Activated naive CD4-positive, alpha-beta T cell treated with anti-CD3 and anti-CD28 coated beads, Interleukin-2, amount 10 ng/mL, durations not matched to agents 7 days and 5 days (primary cell): Measurements from ENCODE around the gene TLR9.
"Not testable (repeated sequence)": the region's sequence is repeated elsewhere in the genome, so short reads cannot be mapped to it uniquely, and the experiment has no call there.

Experiments used
- CTCF ChIA-PET: fragments of 350-600 bp; sonication (Branson Sonifier 250); formaldehyde crosslinking; loops from one replicate; lab custom pipeline; 2021; ENCODE audit warnings: antibody characterized with exemption; lab: Charles Lee
- DNase-seq: peaks from one replicate; pipeline ENCODE4 v3.0.0-alpha.2; 2020
- H3K27ac Mint-ChIP-seq: one replicate; pipeline ENCODE4 v1.8.0; 2021; ENCODE audit warnings: mild to moderate bottlenecking, moderate library complexity, mixed read lengths
- H3K27me3 Mint-ChIP-seq: one replicate; pipeline ENCODE4 v1.8.0; 2021; ENCODE audit warnings: mild to moderate bottlenecking, mixed read lengths
- H3K36me3 Mint-ChIP-seq: one replicate; pipeline ENCODE4 v1.8.0; 2021; ENCODE audit warnings: mixed read lengths
- H3K4me1 Mint-ChIP-seq: one replicate; pipeline ENCODE4 v1.8.0; 2021; ENCODE audit warnings: mixed read lengths
- H3K4me3 Mint-ChIP-seq: one replicate; pipeline ENCODE4 v1.8.0; 2021; ENCODE audit warnings: mild to moderate bottlenecking, moderate library complexity, mixed read lengths
- H3K9me3 Mint-ChIP-seq: one replicate; pipeline ENCODE4 v1.8.0; 2021; ENCODE audit warnings: mixed read lengths

The TLR9 gene, protein sequence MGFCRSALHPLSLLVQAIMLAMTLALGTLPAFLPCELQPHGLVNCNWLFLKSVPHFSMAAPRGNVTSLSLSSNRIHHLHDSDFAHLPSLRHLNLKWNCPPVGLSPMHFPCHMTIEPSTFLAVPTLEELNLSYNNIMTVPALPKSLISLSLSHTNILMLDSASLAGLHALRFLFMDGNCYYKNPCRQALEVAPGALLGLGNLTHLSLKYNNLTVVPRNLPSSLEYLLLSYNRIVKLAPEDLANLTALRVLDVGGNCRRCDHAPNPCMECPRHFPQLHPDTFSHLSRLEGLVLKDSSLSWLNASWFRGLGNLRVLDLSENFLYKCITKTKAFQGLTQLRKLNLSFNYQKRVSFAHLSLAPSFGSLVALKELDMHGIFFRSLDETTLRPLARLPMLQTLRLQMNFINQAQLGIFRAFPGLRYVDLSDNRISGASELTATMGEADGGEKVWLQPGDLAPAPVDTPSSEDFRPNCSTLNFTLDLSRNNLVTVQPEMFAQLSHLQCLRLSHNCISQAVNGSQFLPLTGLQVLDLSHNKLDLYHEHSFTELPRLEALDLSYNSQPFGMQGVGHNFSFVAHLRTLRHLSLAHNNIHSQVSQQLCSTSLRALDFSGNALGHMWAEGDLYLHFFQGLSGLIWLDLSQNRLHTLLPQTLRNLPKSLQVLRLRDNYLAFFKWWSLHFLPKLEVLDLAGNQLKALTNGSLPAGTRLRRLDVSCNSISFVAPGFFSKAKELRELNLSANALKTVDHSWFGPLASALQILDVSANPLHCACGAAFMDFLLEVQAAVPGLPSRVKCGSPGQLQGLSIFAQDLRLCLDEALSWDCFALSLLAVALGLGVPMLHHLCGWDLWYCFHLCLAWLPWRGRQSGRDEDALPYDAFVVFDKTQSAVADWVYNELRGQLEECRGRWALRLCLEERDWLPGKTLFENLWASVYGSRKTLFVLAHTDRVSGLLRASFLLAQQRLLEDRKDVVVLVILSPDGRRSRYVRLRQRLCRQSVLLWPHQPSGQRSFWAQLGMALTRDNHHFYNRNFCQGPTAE

DNA sequence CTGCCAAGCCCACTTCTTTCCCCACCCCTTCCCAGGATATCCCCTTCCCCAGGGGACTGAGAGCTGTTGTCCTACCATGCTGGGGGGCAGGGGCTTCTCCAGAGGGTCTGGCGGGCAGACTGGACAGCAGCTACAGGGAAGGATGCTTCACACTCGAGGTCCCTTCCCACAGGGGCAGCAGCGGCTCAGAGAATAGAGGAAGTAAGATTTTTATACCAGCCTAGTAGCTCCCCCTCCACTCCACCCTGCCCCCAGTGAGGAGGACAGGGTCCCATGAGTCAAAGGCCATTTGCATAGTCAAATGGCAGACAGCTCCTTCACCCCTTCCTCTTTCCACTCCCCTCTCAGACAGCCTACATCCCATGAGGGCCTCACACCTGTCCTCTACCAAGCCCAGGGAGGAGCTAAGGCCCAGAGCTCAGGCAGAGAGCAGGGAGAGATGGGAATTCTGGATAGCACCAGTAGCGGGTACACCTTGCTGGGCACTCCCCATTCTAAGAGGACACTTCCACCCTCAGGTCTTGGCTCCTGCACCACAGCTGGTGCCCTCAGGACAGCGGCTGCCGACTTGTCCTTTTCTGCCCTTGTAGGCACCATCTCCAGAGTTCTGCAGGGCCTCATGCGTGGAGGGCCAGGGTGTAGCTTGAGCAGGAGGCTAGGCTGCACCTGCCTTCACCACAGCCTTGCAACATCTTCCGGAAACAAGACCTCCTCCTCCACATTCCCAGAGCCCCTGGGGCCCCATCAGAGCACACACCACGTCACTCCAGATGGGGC, at the start of gene TLR9:
Gene TLR9 (minus strand): TSS at position 194 of the 777 bp plus-strand sequence. CDS start 116 bp downstream, at position 78.
- CTCF ChIA-PET, result interaction anchor here (0.9 to 10.4 kb wide), 3 partner anchors 18 to 219 kb away, joined by 3 to 125 read pairs (median 3); no protein-coding TSS in a partner anchor
- Mint-ChIP-seq H3K4me1 (peaks cover 64% of the 10 kb centered on the region), H3K36me3 (peaks cover 35% of the 10 kb centered on the region), H3K9me3 (no peaks in the 10 kb centered on the region), H3K27me3 (no peaks in the 10 kb centered on the region), H3K4me3 (peak within 1 kb of the TSS; percentile 21), H3K27ac (peak within 1 kb of the TSS; percentile 87)
- no peak for DNase-seq

DNA sequence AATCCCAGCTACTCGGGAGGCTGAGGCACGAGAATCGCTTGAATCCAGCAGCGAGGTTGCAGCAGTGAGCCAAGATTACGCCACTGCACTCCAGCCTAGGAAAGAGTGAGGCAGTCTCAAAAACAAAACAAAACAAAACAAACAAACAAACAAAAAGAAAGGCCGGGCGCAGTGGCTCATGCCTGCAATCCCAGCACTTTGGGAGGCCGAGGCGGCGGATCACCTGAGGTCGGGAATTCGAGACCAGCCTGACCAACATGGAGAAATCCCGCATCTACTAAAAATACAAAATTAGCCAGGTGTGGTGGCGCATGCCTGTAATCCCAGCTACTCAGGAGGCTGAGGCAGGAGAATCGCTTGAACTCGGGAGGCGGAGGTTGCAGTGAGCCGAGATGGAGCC, 49.3 kb upstream of the TLR9 start:
- peak overlapping the region; percentile 98 for H3K27ac Mint-ChIP-seq
- peak overlapping the region; percentile 95 for H3K4me3 Mint-ChIP-seq
- H3K27me3 Mint-ChIP-seq, DNase-seq, H3K9me3 Mint-ChIP-seq: not testable (repeated sequence)
- H3K36me3 Mint-ChIP-seq, result peaks cover 69% of the 10 kb centered on the region
- CTCF ChIA-PET, result interaction anchor here (0.9 kb wide), 1 partner anchor 63 kb away, joined by 3 read pairs; no protein-coding TSS in a partner anchor
- peaks cover 59% of the 10 kb centered on the region for H3K4me1 Mint-ChIP-seq

DNA sequence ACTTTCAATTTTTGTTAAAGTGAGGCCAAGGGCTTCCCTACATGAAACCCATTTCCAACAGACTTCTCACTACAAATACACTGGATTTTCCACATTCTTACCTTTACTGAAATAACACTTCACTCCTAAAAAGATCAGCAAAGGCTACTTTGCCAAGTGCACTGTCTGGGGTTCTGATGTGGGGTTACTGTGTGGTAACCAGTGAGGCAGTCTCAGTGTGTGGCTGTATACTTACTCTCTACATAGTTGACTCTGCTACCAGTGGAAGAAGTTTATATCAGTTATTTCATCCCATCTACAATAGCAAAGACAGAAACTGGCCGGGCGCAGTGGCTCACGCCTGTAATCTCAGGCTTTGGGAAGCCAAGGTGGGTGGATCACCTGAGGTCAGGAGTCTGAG, 47.4 kb upstream of the TLR9 start:
- no peak for DNase-seq
- H3K4me1 Mint-ChIP-seq, result peaks cover 72% of the 10 kb centered on the region
- no peaks in the 10 kb centered on the region for H3K9me3 Mint-ChIP-seq
- peak overlapping the region; percentile 95 for H3K4me3 Mint-ChIP-seq
- H3K36me3 Mint-ChIP-seq, result peaks cover 76% of the 10 kb centered on the region
- H3K27ac Mint-ChIP-seq, result peak overlapping the region; percentile 98
- H3K27me3 Mint-ChIP-seq, result no peaks in the 10 kb centered on the region
- CTCF ChIA-PET, result interaction anchor here (0.9 to 2.4 kb wide), 7 partner anchors 9 to 66 kb away, joined by 3 to 15 read pairs (median 8); no protein-coding TSS in a partner anchor

DNA sequence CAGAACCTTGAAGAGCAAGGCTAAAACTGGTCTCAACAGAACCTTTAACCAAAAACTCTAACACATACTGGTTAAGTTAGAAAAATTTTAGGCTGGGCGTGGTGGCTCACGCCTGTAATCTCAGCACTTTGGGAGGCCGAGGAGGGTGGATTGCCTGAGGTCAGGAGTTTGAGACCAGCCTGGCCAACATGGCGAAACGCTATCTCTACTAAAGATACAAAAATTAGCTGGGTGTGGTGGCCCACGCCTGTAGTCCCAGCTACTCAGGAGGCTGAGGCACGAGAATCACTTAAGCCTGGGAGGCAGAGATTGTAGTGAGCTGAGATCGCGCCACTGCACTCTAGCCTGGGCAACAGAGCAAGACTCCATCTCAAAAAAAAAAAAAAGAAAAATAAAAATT, 46.7 kb upstream of the TLR9 start:
- Mint-ChIP-seq H3K4me3 (peak overlapping the region; percentile 70), H3K4me1 (peaks cover 78% of the 10 kb centered on the region), H3K27ac (peak overlapping the region; percentile 98), H3K36me3 (peaks cover 75% of the 10 kb centered on the region)
- CTCF ChIA-PET, result interaction anchor here (0.9 to 2.7 kb wide), 9 partner anchors 8 to 67 kb away, joined by 3 to 15 read pairs (median 8); no protein-coding TSS in a partner anchor
- H3K9me3 Mint-ChIP-seq, H3K27me3 Mint-ChIP-seq, DNase-seq: not testable (repeated sequence)

DNA sequence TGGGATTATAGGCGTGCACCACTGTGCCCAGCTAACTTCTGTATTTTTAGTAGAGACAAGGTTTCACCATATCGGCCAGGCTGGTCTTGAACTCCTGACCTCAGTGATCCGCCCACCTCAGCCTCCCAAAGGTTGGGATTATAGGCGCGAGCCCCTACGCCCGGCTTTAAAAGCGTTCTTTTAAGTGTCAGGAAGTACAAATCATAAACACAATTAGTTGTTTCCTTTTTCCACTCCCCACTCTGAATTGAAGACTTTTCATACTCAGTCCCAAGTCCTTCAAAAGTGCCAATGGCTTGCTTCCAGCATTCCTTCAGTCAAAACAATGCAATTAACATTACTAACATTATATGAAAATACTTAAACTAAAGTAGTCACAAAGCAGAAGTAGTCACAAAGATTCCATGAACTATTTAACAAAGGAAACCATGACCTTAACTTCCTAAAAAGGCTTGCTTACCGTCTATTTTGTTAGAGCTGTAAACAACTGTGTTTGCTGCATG, 44.9 kb upstream of the TLR9 start:
- CTCF ChIA-PET, result interaction anchor here (0.7 to 2.7 kb wide), 10 partner anchors 8 to 69 kb away, joined by 3 to 15 read pairs (median 4); no protein-coding TSS in a partner anchor
- H3K4me1 Mint-ChIP-seq, result peaks cover 92% of the 10 kb centered on the region
- H3K9me3 Mint-ChIP-seq, result no peaks in the 10 kb centered on the region

DNA sequence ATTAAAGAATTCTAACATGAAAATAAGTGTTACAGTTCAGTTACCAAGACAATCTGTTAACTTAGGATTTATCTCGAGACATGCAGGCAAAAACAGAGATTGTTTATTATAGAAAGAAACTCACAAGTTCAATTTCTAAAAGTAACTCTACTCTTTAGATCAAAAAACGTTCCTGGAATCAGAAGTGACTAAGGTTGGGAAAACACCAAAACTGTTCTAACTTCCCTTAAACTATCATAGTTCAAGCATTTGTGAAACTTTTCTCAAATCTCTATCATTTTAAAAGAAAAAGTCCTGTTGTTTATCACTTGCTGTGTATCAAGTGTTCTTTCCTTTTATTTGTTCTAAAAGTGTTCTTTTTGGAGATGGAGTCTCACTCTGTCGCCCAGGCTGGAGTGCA, 44.3 kb upstream of the TLR9 start:
- Mint-ChIP-seq H3K4me3 (peak overlapping the region; percentile 70), H3K27me3 (no peaks in the 10 kb centered on the region), H3K9me3 (no peaks in the 10 kb centered on the region), H3K4me1 (peaks cover 91% of the 10 kb centered on the region), H3K36me3 (peaks cover 73% of the 10 kb centered on the region), H3K27ac (peak overlapping the region; percentile 98)
- CTCF ChIA-PET, result interaction anchor here (0.7 to 2.7 kb wide), 2 partner anchors 9 to 30 kb away, joined by 3 to 11 read pairs; no protein-coding TSS in a partner anchor
- DNase-seq, result no peak

More for the DNA sequence above, 44.9 kb upstream of the TLR9 start:
- H3K27ac Mint-ChIP-seq, result peak overlapping the region; percentile 98
- H3K27me3 Mint-ChIP-seq, result no peaks in the 10 kb centered on the region
- peak overlapping the region; percentile 70 for H3K4me3 Mint-ChIP-seq
- H3K36me3 Mint-ChIP-seq, result peaks cover 72% of the 10 kb centered on the region
- DNase-seq, result no peak

DNA sequence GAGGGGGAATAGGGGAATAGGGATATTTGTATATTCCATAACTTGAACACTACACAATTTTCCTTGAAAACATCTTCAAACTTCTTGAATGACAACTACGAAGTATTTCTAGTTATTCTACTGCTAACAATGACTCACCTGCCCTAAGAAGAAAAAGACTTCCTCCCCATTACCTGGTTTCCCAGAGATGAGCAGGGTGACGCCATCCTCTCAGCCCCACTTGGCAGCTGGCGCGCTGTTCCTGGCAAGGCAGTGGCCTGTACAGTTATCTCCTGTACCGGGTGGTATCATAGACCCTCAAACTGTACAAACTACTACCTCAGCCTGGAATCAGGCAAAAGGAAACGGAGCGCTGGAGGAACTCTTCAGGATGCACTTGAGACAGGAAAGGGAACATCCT, 42.6 kb upstream of the TLR9 start:
- peaks cover 91% of the 10 kb centered on the region for H3K4me1 Mint-ChIP-seq
- peak overlapping the region; percentile 84 for H3K27ac Mint-ChIP-seq
- peak; percentile 42 for DNase-seq
- peaks cover 73% of the 10 kb centered on the region for H3K36me3 Mint-ChIP-seq
- H3K27me3 Mint-ChIP-seq, result no peaks in the 10 kb centered on the region
- CTCF ChIA-PET, result interaction anchor here (1.0 to 1.5 kb wide), 3 partner anchors 11 to 36 kb away, joined by 3 to 6 read pairs (median 5); partner anchors contain the start of gene WDR82
- H3K4me3 Mint-ChIP-seq, result peak overlapping the region; percentile 11
- H3K9me3 Mint-ChIP-seq, result no peaks in the 10 kb centered on the region

DNA sequence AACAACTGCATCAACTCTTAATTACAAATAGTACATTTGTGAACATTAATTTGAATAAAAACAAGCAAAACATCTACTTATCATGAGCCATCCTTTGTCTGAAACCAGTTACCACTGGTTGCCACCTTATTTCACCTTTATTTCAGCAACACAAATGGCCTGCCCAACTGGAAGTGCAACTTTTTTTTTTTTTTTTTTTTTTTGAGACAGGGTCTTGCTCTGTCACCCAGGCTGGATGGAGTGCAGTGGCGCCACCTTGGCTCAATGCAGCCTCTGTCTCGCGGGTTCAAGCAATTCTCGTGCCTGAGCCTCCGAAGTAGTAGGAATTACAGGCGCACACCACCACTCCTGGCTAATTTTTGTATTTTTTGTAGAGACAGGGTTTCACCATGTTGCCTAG, 39.9 kb upstream of the TLR9 start:
- Mint-ChIP-seq H3K4me3 (no peak overlapping the region), H3K36me3 (peaks cover 76% of the 10 kb centered on the region), H3K9me3 (no peaks in the 10 kb centered on the region), H3K27me3 (no peaks in the 10 kb centered on the region), H3K27ac (peak overlapping the region; percentile 50), H3K4me1 (peaks cover 91% of the 10 kb centered on the region)
- no peak for DNase-seq
- CTCF ChIA-PET, result no interaction called here

DNA sequence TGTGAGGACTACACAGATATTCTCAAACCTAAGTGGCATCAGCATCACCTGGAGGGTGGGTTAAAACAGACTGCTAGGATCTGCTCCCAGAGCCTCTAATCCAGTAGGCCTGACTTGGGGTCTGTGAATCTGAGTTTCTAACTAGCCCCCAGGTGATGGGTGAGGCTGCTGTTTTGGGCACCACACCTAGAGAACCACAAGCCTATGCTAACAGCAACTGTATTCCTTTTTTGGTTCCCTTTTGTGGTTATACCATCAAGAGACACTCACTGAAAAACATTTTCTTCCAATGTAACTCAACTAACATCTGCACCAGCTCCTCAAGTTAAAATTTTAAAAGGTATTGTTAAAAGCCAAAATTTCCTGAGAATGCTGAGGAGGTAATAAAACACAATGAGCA, 37.0 kb upstream of the TLR9 start:
- no peak for DNase-seq
- CTCF ChIA-PET, result interaction anchor here (0.9 to 2.5 kb wide), 6 partner anchors 8 to 77 kb away, joined by 3 to 10 read pairs (median 5); partner anchors contain the start of gene WDR82
- Mint-ChIP-seq H3K36me3 (peaks cover 91% of the 10 kb centered on the region), H3K27ac (peak overlapping the region; percentile 67), H3K27me3 (no peaks in the 10 kb centered on the region), H3K9me3 (no peaks in the 10 kb centered on the region), H3K4me1 (peaks cover 91% of the 10 kb centered on the region), H3K4me3 (peak overlapping the region; percentile 31)

DNA sequence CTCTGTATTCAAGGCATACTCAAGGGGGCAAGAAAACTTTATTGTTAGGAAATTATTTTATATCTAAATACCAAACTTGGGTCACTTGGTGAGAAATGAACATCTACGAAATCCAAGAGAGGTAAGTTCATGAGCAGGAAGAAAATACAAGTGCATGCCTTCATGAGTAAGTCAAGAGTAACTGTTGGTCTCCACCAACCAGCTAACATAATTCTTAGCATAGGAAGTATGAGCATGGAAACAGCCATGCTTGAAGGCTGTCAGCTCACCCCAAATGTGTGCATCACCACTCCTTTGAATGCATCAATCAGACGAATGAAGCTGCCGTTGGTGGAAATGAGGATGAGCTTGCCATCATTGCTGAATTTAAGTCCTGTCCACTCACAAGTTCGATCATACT, 34.0 kb upstream of the TLR9 start:
- H3K9me3 Mint-ChIP-seq, result no peaks in the 10 kb centered on the region
- CTCF ChIA-PET, result interaction anchor here (0.9 to 3.0 kb wide), 4 partner anchors 11 to 39 kb away, joined by 3 to 11 read pairs (median 3); partner anchors contain the start of gene WDR82
- no peak overlapping the region for H3K27ac Mint-ChIP-seq
- peak; percentile 17 for DNase-seq
- peaks cover 96% of the 10 kb centered on the region for H3K36me3 Mint-ChIP-seq
- H3K4me3 Mint-ChIP-seq, result no peak overlapping the region
- H3K4me1 Mint-ChIP-seq, result peaks cover 98% of the 10 kb centered on the region
- H3K27me3 Mint-ChIP-seq, result no peaks in the 10 kb centered on the region

DNA sequence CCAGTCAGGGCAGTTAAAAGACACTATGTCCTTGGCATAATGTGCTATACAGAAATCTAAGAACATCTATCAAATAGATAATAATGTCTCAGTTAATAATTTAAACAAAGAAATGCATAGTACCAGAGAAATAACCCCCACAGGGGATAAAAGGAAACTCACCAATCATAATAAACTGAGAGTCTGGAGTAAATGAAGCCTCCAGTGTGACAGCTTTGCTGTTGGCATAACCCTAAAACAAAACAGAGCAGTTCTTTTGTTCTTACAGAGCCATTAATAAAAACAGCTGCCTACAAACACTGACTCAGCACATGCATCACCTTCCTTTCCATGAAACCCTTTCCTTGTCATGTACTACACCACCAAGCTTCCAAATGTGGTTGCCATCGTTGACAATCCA, 33.6 kb upstream of the TLR9 start:
- DNase-seq, result no peak
- CTCF ChIA-PET, result interaction anchor here (0.6 to 3.0 kb wide), 5 partner anchors 12 to 80 kb away, joined by 3 to 11 read pairs (median 3); no protein-coding TSS in a partner anchor
- no peak overlapping the region for H3K27ac Mint-ChIP-seq
- no peak overlapping the region for H3K4me3 Mint-ChIP-seq
- peaks cover 98% of the 10 kb centered on the region for H3K4me1 Mint-ChIP-seq
- H3K36me3 Mint-ChIP-seq, result peaks cover 96% of the 10 kb centered on the region
- no peaks in the 10 kb centered on the region for H3K27me3 Mint-ChIP-seq
- H3K9me3 Mint-ChIP-seq, result no peaks in the 10 kb centered on the region

DNA sequence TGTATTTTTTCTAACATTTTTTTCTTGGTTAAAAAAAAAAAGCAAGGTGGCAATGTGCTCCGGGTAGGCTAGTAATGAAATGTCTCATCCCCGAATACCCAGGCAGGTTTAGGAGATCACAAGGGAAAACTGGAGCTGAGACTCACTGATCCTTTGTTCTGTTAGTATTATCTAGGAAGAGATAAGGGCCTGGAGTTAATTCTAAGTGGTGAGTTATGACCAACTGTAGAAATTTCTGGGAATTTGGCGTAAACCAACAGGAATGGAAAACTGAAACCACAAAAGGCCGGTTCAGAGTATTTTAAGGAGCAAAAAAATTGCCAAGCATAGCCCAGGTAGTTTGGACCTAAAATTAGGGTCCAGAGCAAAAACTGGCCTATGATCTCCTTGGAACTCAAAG, 32.5 kb upstream of the TLR9 start:
- H3K36me3 Mint-ChIP-seq, result peaks cover 94% of the 10 kb centered on the region
- no peak for DNase-seq
- peaks cover 98% of the 10 kb centered on the region for H3K4me1 Mint-ChIP-seq
- no peaks in the 10 kb centered on the region for H3K9me3 Mint-ChIP-seq
- no peak overlapping the region for H3K4me3 Mint-ChIP-seq
- H3K27me3 Mint-ChIP-seq, result no peaks in the 10 kb centered on the region
- CTCF ChIA-PET, result interaction anchor here (0.8 to 1.5 kb wide), 3 partner anchors 12 to 37 kb away, joined by 3 to 4 read pairs (median 4); no protein-coding TSS in a partner anchor
- H3K27ac Mint-ChIP-seq, result peak overlapping the region; percentile 37
